NB4 (cell line): ENCODE measurements around the gene SCUBE3.
A peak's percentile ranks its signal among the peaks of the same experiment; 100 is the strongest.

Experiments
- DNase-seq: peaks from one replicate; pipeline ENCODE4 v3.0.0; 2010; ENCODE audit warnings: low read depth
- H3K4me3 ChIP-seq: one replicate; pipeline ENCODE4 v1.5.1; 2011; ENCODE audit warnings: mild to moderate bottlenecking, low read depth, low read length, moderate library complexity
- MAX ChIP-seq: IDR thresholded peaks from 2 replicates; pipeline ENCODE4 v1.6.1; 2011; ENCODE audit warnings: low read depth, low read length
- MYC ChIP-seq: IDR thresholded peaks from 2 replicates; pipeline ENCODE4 v1.6.1; 2011; ENCODE audit warnings: low read depth, low read length
- POLR2A ChIP-seq: IDR thresholded peaks from 2 replicates; pipeline ENCODE4 v1.6.1; 2011; ENCODE audit warnings: mild to moderate bottlenecking; ENCODE audit not compliant: insufficient read length; ENCODE audit errors: extremely low read depth
- TF ChIP-seq, protein P1 (sequence below): IDR thresholded peaks from one replicate; pipeline ENCODE4 v1.5.1; 2012; ENCODE audit warnings: low read depth, low read length

SCUBE3 gene

GRCh38 chr6:35213824-35214756 is at the start of gene SCUBE3:
TSS of gene SCUBE3 (plus strand) at chr6:35213956. CDS start at chr6:35214419, 463 bp downstream.
- TF ChIP-seq, protein P1, sequence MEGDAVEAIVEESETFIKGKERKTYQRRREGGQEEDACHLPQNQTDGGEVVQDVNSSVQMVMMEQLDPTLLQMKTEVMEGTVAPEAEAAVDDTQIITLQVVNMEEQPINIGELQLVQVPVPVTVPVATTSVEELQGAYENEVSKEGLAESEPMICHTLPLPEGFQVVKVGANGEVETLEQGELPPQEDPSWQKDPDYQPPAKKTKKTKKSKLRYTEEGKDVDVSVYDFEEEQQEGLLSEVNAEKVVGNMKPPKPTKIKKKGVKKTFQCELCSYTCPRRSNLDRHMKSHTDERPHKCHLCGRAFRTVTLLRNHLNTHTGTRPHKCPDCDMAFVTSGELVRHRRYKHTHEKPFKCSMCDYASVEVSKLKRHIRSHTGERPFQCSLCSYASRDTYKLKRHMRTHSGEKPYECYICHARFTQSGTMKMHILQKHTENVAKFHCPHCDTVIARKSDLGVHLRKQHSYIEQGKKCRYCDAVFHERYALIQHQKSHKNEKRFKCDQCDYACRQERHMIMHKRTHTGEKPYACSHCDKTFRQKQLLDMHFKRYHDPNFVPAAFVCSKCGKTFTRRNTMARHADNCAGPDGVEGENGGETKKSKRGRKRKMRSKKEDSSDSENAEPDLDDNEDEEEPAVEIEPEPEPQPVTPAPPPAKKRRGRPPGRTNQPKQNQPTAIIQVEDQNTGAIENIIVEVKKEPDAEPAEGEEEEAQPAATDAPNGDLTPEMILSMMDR: no peak
- TF ChIP-seq POLR2A (no peak), MAX (no peak), MYC (no peak)
- DNase-seq: peak; percentile 30
- H3K4me3 ChIP-seq: no peak within 1 kb of the TSS

- no peak for TF ChIP-seq POLR2A
- TF ChIP-seq, protein P1: no peak
- no peak for TF ChIP-seq MAX
- TF ChIP-seq MYC: no peak
- DNase-seq: no peak
- H3K4me3 ChIP-seq: no peak overlapping the region
Observed at GRCh38 chr6:35164277-35164676, 49.5 kb upstream of the SCUBE3 start.

DNA sequence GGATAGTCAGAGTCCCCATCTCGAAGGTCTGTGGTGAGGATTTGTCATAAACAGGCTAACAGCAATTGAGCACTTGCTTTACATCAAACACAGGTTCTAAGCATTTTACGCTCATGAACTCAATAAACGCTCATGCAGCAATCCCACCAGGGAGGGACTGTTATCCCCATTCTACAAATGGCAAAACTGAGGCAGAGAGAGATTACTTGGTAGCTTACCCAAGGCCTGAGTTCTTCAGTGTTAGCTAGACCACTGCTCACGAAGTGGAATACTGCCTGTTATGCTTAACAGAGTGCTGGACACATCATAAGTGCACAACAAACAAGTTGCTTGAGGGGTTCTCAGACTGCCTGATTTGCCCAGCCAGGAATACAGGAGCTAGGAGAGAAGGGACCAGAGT is 48.9 kb upstream of the SCUBE3 start:
- H3K4me3 ChIP-seq: no peak overlapping the region
- DNase-seq: no peak
- TF ChIP-seq POLR2A: no peak
- no peak for TF ChIP-seq MAX
- TF ChIP-seq, protein P1: no peak
- TF ChIP-seq MYC: no peak

DNA sequence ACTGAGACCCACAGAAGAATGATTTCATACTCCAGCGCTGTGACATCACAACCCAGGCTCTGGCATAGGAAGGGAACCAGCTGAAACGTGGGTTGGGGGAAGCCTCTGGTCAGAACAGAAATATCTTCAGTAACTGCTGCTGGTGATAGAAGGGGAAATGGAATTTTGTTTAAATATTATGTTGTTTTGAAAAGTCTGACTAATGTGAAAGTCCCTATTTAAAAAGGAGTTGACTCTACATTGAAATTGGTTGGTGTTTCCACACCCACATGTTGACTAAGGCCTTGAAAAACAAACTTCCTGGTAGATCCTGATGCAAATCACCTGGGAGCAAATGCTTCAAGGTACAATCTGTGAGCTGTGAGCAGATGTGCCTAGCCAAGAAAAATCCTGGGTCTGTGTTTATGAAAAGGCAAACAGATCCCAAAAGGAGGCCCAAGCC is 48.1 kb upstream of the SCUBE3 start:
- H3K4me3 ChIP-seq: no peak overlapping the region
- TF ChIP-seq, protein P1: no peak
- TF ChIP-seq POLR2A (no peak), MYC (no peak), MAX (no peak)
- no peak for DNase-seq

DNA sequence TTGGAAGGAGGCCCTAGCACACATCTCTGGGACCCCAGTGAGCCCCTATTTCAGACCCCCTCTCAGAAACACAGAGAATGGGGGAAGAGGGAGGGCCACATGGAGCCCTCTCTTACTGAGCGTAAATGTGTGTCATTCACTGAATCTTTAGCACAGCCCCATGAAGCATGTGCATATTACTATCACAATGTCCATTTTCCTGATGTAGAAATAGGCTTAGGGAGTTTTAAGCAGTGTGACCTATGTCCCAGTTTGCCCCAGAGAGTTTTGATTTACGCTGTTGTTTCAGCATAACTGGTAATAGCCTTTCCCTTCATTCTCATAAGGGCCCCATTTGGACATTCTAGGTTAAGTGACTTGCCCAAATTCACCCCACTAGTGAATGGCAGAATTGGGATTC is 47.6 kb upstream of the SCUBE3 start:
- DNase-seq: no peak
- no peak for TF ChIP-seq MYC
- no peak for TF ChIP-seq POLR2A
- TF ChIP-seq MAX: no peak
- TF ChIP-seq, protein P1: no peak
- H3K4me3 ChIP-seq: no peak overlapping the region
